Retinal pigment epithelial cell (primary cell): ENCODE results near the gene SLC22A4.

Source experiments
- DNase-seq: peaks from one replicate; pipeline ENCODE4 v3.0.0-alpha.2; 2010; ENCODE audit warnings: low read depth
- H3K4me3 ChIP-seq: 2 replicates; pipeline ENCODE4 v1.5.1; 2011; ENCODE audit warnings: mild to moderate bottlenecking, low read length, control low read depth, moderate library complexity
- TF ChIP-seq, protein P1 (sequence below): conservative IDR thresholded peaks from 2 replicates; pipeline ENCODE4 v1.5.1; 2011; ENCODE audit warnings: low read depth, low read length, control low read depth, inconsistent platforms

Gene SLC22A4

DNA sequence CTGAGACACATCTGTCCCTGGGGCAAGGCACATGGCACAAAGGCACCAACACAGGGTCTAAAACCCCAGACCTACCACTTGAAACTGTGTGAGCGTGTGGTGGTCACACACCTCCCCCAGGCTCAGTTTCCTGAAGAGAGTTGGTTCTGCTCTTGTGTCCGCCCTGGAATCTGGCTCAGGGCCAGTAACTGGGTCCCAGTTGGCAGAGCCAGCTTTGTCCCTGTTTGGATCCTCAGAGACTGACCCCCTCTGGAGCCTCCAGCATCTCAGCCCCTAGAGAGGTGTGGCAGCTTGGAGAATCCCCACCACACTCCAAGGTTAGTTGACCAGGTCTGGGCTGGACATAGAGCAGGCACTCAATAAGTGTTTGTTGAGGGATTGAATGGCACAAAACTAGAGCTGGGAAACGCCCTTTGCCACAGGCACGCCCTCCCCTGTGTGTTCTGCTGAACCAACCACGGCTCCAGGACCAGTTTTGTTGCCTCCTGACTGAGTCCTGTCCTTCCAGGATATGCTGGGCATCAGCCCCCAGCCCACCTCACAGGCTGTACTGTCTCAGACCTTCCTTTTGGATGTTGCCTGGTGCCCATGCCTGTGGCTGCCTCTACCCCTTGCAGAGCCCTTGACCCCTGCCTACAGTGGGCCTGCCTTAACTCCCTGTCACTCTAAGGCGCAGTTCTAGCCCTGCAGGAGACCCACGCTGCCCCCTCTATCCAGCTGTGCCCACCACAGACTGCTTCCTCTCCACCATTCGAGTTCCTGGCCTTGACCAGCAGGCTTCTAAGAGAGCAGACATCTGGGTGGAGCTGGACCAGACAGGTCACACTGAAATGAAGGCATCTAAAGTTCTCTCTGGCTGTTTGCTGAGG, 40.5 kb upstream of the SLC22A4 start:
- TF ChIP-seq, protein P1, sequence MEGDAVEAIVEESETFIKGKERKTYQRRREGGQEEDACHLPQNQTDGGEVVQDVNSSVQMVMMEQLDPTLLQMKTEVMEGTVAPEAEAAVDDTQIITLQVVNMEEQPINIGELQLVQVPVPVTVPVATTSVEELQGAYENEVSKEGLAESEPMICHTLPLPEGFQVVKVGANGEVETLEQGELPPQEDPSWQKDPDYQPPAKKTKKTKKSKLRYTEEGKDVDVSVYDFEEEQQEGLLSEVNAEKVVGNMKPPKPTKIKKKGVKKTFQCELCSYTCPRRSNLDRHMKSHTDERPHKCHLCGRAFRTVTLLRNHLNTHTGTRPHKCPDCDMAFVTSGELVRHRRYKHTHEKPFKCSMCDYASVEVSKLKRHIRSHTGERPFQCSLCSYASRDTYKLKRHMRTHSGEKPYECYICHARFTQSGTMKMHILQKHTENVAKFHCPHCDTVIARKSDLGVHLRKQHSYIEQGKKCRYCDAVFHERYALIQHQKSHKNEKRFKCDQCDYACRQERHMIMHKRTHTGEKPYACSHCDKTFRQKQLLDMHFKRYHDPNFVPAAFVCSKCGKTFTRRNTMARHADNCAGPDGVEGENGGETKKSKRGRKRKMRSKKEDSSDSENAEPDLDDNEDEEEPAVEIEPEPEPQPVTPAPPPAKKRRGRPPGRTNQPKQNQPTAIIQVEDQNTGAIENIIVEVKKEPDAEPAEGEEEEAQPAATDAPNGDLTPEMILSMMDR: no peak
- DNase-seq: no peak
- no peak overlapping the region for H3K4me3 ChIP-seq

GRCh38 chr5:132254321-132254977, 39.7 kb upstream of the SLC22A4 start:
- TF ChIP-seq, protein P1: no peak
- no peak for DNase-seq
- H3K4me3 ChIP-seq: no peak overlapping the region

GRCh38 chr5:132256086-132256782, 38.0 kb upstream of the SLC22A4 start:
- H3K4me3 ChIP-seq: no peak overlapping the region
- TF ChIP-seq, protein P1: no peak
- DNase-seq: no peak

DNA sequence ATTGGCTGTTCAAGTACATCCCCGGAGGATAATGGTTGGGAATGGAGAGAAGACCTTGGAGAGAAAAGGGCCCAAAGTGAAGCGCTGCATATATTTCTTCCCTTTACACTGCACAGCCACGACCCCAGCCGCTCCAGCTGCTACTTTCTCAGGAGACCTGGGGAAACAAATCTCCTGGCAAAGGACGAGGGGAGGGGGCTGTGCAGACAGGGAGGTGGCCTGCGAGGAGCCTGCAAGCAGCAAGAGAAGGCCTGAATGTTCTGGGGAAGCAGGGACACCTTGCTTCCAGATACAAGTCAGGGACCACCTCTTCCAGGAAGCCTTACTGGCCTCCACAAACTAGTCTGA, 37.4 kb upstream of the SLC22A4 start:
- DNase-seq: no peak
- TF ChIP-seq, protein P1: no peak
- H3K4me3 ChIP-seq: peak overlapping the region; percentile 67

- peak within 1 kb of the TSS; percentile 67 for H3K4me3 ChIP-seq
- DNase-seq: no peak
- TF ChIP-seq, protein P1: no peak
Measured at GRCh38 chr5:132257131-132258101, 36.8 kb upstream of the SLC22A4 start, which contains the start of gene PDLIM4. PDLIM4 (plus strand) TSS chr5:132257696; CDS start chr5:132257735, 39 bp downstream.
